Measurements from ENCODE around the gene THUMPD2. TPM values are rescaled to one million over a fixed set of nuclear protein-coding genes. Genes with fewer than 3 reads are reported as not detected.
A peak's percentile ranks its signal among the peaks of the same experiment; 100 is the strongest.

Gene THUMPD2
- total RNA-seq, 1 experiment from 2014 or later = 8.0 TPM

GRCh38 chr2:39717067-39717466 lies 62.0 kb downstream of the THUMPD2 start:
- DNase-seq (ENCODE audit: low spot score) = no peak

GRCh38 chr2:39715822-39716221 lies 63.2 kb downstream of the THUMPD2 start:
- DNase-seq (ENCODE audit: low spot score) = no peak

- DNase-seq (ENCODE audit: low spot score) = no peak
Observed at GRCh38 chr2:39715095-39715494, 64.0 kb downstream of the THUMPD2 start.

- no peak for DNase-seq (ENCODE audit: low spot score)
Observed at GRCh38 chr2:39712953-39713352, 66.1 kb downstream of the THUMPD2 start.

- DNase-seq (ENCODE audit: low spot score) = no peak
Observed at GRCh38 chr2:39710807-39711206, 68.3 kb downstream of the THUMPD2 start.

- no peak for DNase-seq (ENCODE audit: low spot score)
Observed at GRCh38 chr2:39708003-39708402, 71.1 kb downstream of the THUMPD2 start.

- DNase-seq (ENCODE audit: low spot score) = no peak
Observed at GRCh38 chr2:39706945-39707344, 72.1 kb downstream of the THUMPD2 start.

GRCh38 chr2:39706312-39706711 lies 72.7 kb downstream of the THUMPD2 start:
- DNase-seq (ENCODE audit: low spot score) = no peak

GRCh38 chr2:39705638-39706037 lies 73.4 kb downstream of the THUMPD2 start:
- DNase-seq (ENCODE audit: low spot score) = no peak

GRCh38 chr2:39704540-39704939 lies 74.5 kb downstream of the THUMPD2 start:
- no peak for DNase-seq (ENCODE audit: low spot score)

GRCh38 chr2:39703181-39703872 lies 75.7 kb downstream of the THUMPD2 start:
- no peak for DNase-seq (ENCODE audit: low spot score)

- no peak for DNase-seq (ENCODE audit: low spot score)
Observed at GRCh38 chr2:39701137-39701536, 77.9 kb downstream of the THUMPD2 start.

- DNase-seq (ENCODE audit: low spot score) = no peak
Observed at GRCh38 chr2:39697454-39697853, 81.6 kb downstream of the THUMPD2 start.

GRCh38 chr2:39696838-39697237 lies 82.2 kb downstream of the THUMPD2 start:
- peak; percentile 23 for DNase-seq (ENCODE audit: low spot score)

- DNase-seq (ENCODE audit: low spot score) = no peak
Observed at GRCh38 chr2:39696101-39696553, 82.9 kb downstream of the THUMPD2 start.

- no peak for DNase-seq (ENCODE audit: low spot score)
Observed at GRCh38 chr2:39693245-39693644, 85.8 kb downstream of the THUMPD2 start.

- no peak for DNase-seq (ENCODE audit: low spot score)
Observed at GRCh38 chr2:39689876-39690275, 89.2 kb downstream of the THUMPD2 start.

GRCh38 chr2:39689272-39689841 lies 89.7 kb downstream of the THUMPD2 start:
- DNase-seq (ENCODE audit: low spot score) = no peak

GRCh38 chr2:39688181-39688580 lies 90.9 kb downstream of the THUMPD2 start:
- no peak for DNase-seq (ENCODE audit: low spot score)

- no peak for DNase-seq (ENCODE audit: low spot score)
Observed at GRCh38 chr2:39686456-39686855, 92.6 kb downstream of the THUMPD2 start.

Data from HT-29 (cell line).